Measurements from ENCODE around the gene PGBD1. TPM values are rescaled to one million over a fixed set of nuclear protein-coding genes. Genes with fewer than 3 reads are reported as not detected.

PGBD1 gene
- total RNA-seq, 1 experiment from 2014 or later, result 2.5 TPM

DNA sequence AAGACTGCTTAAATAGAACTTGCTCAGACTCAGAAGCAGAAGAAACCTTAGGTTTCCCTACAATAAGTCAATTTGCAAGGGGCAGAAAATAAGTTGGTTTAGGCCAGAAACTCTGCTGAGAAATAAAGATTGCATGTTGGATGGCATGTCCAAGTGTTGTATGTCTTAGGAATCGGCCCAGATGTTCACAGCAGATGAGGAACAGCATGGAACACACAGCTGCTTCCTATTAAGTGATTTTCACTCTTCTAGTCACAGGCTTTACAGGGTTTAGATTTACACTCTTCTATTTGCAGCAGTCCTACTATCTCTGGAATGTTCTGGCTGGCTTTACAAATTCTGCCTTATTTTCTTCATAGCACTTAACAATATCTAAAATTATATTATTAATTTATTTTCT lies 32.5 kb upstream of the PGBD1 start:
- Mint-ChIP-seq H3K4me3 (ENCODE audit: unreplicated experiment) (no peak overlapping the region), H3K27ac (ENCODE audit: low read depth, unreplicated experiment) (no peak overlapping the region), H3K27me3 (ENCODE audit: insufficient read depth, unreplicated experiment) (no peaks in the 10 kb centered on the region), H3K9me3 (ENCODE audit: unreplicated experiment) (no peaks in the 10 kb centered on the region), H3K4me1 (ENCODE audit: insufficient read depth, unreplicated experiment) (peaks cover 7% of the 10 kb centered on the region), H3K36me3 (ENCODE audit: insufficient read depth, unreplicated experiment) (peaks cover 57% of the 10 kb centered on the region)
- intact Hi-C loops (cut with micrococcal nuclease), result no loop called here
- ChIA-PET CTCF (no interaction called here), POLR2A (no interaction called here)
- no peak for DNase-seq (ENCODE audit: unreplicated experiment)
- no peak for TF ChIP-seq CTCF (IDR thresholded peaks at IDR 0.05; ENCODE audit: unreplicated experiment)
- BruUV-seq (replicated peaks), result no TSS peak

- Mint-ChIP-seq H3K27me3 (ENCODE audit: insufficient read depth, unreplicated experiment) (no peaks in the 10 kb centered on the region), H3K4me3 (ENCODE audit: unreplicated experiment) (peak overlapping the region; percentile 93), H3K9me3 (ENCODE audit: unreplicated experiment) (no peaks in the 10 kb centered on the region), H3K27ac (ENCODE audit: low read depth, unreplicated experiment) (no peak overlapping the region), H3K36me3 (ENCODE audit: insufficient read depth, unreplicated experiment) (peaks cover 39% of the 10 kb centered on the region), H3K4me1 (ENCODE audit: insufficient read depth, unreplicated experiment) (peaks cover 7% of the 10 kb centered on the region)
- TF ChIP-seq CTCF (IDR thresholded peaks at IDR 0.05; ENCODE audit: unreplicated experiment), result no peak
- intact Hi-C loops (cut with micrococcal nuclease), result no loop called here
- ChIA-PET CTCF (interaction anchor here (0.7 to 1.4 kb wide), 2 partner anchors 105 to 108 kb away, joined by 3 to 5 read pairs; no protein-coding TSS in a partner anchor), POLR2A (interaction anchor here (0.7 to 5.3 kb wide), 5 partner anchors 17 to 109 kb away, joined by 3 to 99 read pairs (median 11); partner anchors contain the start of genes ZKSCAN3, ZKSCAN8 and ZSCAN26)
- no peak for DNase-seq (ENCODE audit: unreplicated experiment)
- no TSS peak for BruUV-seq (replicated peaks)
Observed at GRCh38 chr6:28250747-28251146, 30.6 kb upstream of the PGBD1 start.

GRCh38 chr6:28251661-28252008 lies 29.7 kb upstream of the PGBD1 start:
- no peak for DNase-seq (ENCODE audit: unreplicated experiment)
- BruUV-seq (replicated peaks), result TSS peak; percentile 39
- no peaks in the 10 kb centered on the region for H3K9me3 Mint-ChIP-seq (ENCODE audit: unreplicated experiment)
- H3K27me3 Mint-ChIP-seq (ENCODE audit: insufficient read depth, unreplicated experiment), result no peaks in the 10 kb centered on the region
- H3K4me3 Mint-ChIP-seq (ENCODE audit: unreplicated experiment), result peak overlapping the region; percentile 93
- POLR2A ChIA-PET, result interaction anchor here (0.7 to 5.3 kb wide), 20 partner anchors 16 to 151 kb away, joined by 3 to 99 read pairs (median 6); partner anchors contain the start of genes PGBD1, ZKSCAN3, ZKSCAN8 and ZSCAN26
- peaks cover 30% of the 10 kb centered on the region for H3K36me3 Mint-ChIP-seq (ENCODE audit: insufficient read depth, unreplicated experiment)
- CTCF ChIA-PET, result interaction anchor here (0.5 to 1.4 kb wide), 3 partner anchors 13 to 104 kb away, joined by 3 to 5 read pairs (median 5); no protein-coding TSS in a partner anchor
- TF ChIP-seq CTCF (IDR thresholded peaks at IDR 0.05; ENCODE audit: unreplicated experiment), result no peak
- H3K27ac Mint-ChIP-seq (ENCODE audit: low read depth, unreplicated experiment), result peak overlapping the region; percentile 83
- intact Hi-C loops (cut with micrococcal nuclease), result loop anchor here (1.0 kb wide), 3 partner anchors 16 to 98 kb away; partner anchors contain the start of genes ZKSCAN3, ZSCAN26 and ZSCAN9
- H3K4me1 Mint-ChIP-seq (ENCODE audit: insufficient read depth, unreplicated experiment), result peaks cover 7% of the 10 kb centered on the region

- H3K4me3 Mint-ChIP-seq (ENCODE audit: unreplicated experiment), result peak within 1 kb of the TSS; percentile 93
- no peaks in the 10 kb centered on the region for H3K9me3 Mint-ChIP-seq (ENCODE audit: unreplicated experiment)
- CTCF ChIA-PET, result interaction anchor here (0.5 to 1.5 kb wide), 6 partner anchors 14 to 130 kb away, joined by 3 to 8 read pairs (median 3); no protein-coding TSS in a partner anchor
- H3K36me3 Mint-ChIP-seq (ENCODE audit: insufficient read depth, unreplicated experiment), result peaks cover 24% of the 10 kb centered on the region
- BruUV-seq (replicated peaks), result TSS peak; percentile 44
- H3K4me1 Mint-ChIP-seq (ENCODE audit: insufficient read depth, unreplicated experiment), result peaks cover 7% of the 10 kb centered on the region
- no peaks in the 10 kb centered on the region for H3K27me3 Mint-ChIP-seq (ENCODE audit: insufficient read depth, unreplicated experiment)
- H3K27ac Mint-ChIP-seq (ENCODE audit: low read depth, unreplicated experiment), result peak within 1 kb of the TSS; percentile 83
- POLR2A ChIA-PET, result interaction anchor here (0.7 to 5.3 kb wide), 25 partner anchors 8 to 130 kb away, joined by 3 to 99 read pairs (median 5); partner anchors contain the start of genes PGBD1, ZKSCAN3, ZKSCAN8 and ZSCAN26
- intact Hi-C loops (cut with micrococcal nuclease), result loop anchor here (1.0 kb wide), 3 partner anchors 15 to 97 kb away; partner anchors contain the start of genes ZKSCAN3, ZSCAN26 and ZSCAN9
- no peak for TF ChIP-seq CTCF (IDR thresholded peaks at IDR 0.05; ENCODE audit: unreplicated experiment)
- peak; percentile 91 for DNase-seq (ENCODE audit: unreplicated experiment)
Observed at GRCh38 chr6:28252009-28252975, 29.1 kb upstream of the PGBD1 start, which contains the start of gene ZKSCAN4. TSS of gene ZKSCAN4 (minus strand) at chr6:28252269. CDS start at chr6:28251980, 289 bp downstream.
